HUES48 (cell line): Measurements from ENCODE around the gene MAN1A1.

Experiments used
- H3K27ac ChIP-seq: one replicate; pipeline ENCODE4 v1.7.0; 2013; ENCODE audit warnings: low read depth, low read length, inconsistent platforms
- H3K27me3 ChIP-seq: 2 replicates; pipeline ENCODE4 v1.6.1; 2013; ENCODE audit warnings: mild to moderate bottlenecking, low read length; ENCODE audit not compliant: control insufficient read depth, insufficient read depth
- H3K36me3 ChIP-seq: 2 replicates; pipeline ENCODE4 v1.6.1; 2013; ENCODE audit warnings: low read length; ENCODE audit not compliant: control insufficient read depth, insufficient read depth
- H3K4me1 ChIP-seq: 2 replicates; pipeline ENCODE4 v1.6.1; 2013; ENCODE audit warnings: mild to moderate bottlenecking, low read length; ENCODE audit not compliant: control insufficient read depth, insufficient read depth
- H3K4me3 ChIP-seq: 2 replicates; pipeline ENCODE4 v1.5.1; 2013; ENCODE audit warnings: mild to moderate bottlenecking, low read depth, low read length
- H3K9ac ChIP-seq: 2 replicates; pipeline ENCODE4 v1.6.1; 2013; ENCODE audit warnings: mild to moderate bottlenecking, low read depth, low read length, moderate library complexity
- H3K9me3 ChIP-seq: 2 replicates; pipeline ENCODE4 v1.6.1; 2013; ENCODE audit warnings: low read length; ENCODE audit not compliant: control insufficient read depth, insufficient read depth

The MAN1A1 gene

DNA sequence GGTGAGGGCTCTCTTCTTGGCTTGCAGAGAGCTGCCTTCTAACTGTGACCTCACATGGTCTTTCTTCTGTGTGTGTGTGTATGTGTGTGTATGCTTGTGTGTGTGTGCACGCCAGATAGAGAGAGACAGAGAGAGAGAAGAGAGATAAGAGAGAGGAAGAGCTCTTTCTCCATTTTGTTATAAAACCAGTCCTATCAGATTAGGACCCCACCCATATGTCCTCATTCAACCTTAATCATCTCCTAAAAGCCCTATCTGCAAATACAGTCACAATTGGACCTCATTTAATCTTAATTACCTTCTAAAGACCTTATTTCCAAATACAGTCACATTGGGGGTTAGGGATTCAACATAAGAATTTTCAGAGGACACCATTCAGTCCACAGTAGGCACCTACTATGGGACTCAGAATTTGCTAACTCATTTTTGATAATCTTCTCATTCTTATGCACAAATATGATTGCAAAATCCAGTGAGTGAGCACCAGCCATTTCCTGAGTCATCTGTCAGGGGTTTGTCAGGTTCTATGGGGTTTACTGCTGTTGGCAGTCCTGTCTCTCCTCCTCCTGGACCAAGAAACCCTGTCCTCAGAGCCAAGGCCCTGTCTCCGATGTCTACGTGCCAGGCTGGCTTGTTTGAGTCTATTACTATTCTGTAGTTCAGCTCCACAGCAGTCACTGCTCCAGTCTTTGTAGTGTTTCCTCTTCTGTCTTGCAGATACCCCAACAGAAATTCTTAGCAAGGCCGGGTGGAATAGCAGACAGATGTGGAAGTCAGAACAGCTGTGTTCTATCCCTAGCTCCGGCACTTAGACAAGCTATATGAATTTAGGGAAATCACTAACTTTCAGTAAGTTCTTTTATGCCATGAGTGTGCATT is 212.1 kb downstream of the MAN1A1 start:
- H3K9me3 ChIP-seq, result no peaks in the 10 kb centered on the region
- H3K9ac ChIP-seq, result no peak overlapping the region
- no peak overlapping the region for H3K27ac ChIP-seq
- H3K4me3 ChIP-seq, result no peak overlapping the region
- H3K36me3 ChIP-seq, result no peaks in the 10 kb centered on the region
- H3K4me1 ChIP-seq, result peaks cover 7% of the 10 kb centered on the region; the same call in 1 of the 2 replicates
- H3K27me3 ChIP-seq, result no peaks in the 10 kb centered on the region

DNA sequence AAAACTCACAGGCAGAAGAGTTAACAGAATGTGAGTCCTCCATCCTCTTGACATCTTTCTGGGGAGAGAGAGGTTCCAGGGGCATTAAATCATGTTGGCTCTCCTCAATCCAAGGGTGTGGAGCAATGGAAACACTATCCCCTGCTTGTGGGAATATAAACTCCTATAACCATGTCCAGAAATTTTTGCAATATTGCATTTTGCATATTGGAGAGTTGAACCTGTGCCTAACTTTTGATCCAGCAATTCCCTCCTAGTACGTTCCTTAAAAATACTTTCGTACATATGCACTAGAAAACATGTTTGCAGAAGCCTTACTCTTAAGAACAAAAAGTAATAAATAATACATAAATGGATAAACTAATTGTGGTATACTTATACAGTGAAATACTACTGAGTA is 214.8 kb downstream of the MAN1A1 start:
- Histone ChIP-seq H3K4me1 (peaks cover 11% of the 10 kb centered on the region), H3K9me3 (no peaks in the 10 kb centered on the region), H3K9ac (no peak overlapping the region), H3K36me3 (no peaks in the 10 kb centered on the region), H3K27me3 (no peaks in the 10 kb centered on the region), H3K27ac (no peak overlapping the region), H3K4me3 (no peak overlapping the region)

DNA sequence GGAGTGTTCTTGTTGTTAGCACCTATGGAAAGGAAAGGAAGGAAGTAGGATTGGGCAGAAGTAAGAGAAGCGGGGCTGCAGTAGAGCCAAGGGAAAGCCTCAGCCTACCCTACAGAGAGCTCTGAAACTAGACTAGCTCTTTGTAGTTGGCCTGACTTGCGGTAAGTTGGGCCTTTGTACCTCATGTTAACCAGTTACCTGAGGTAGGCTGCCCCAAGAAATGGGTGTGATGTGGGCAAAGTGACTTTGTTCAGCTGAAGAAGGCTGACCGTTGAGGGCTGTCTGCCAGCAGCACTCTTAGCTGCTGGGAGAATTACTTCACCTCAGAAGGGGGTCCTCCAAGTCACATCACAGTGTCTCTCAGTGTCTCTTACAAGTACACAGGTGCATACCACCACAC is 216.2 kb downstream of the MAN1A1 start:
- H3K9me3 ChIP-seq, result no peaks in the 10 kb centered on the region
- peaks cover 14% of the 10 kb centered on the region for H3K4me1 ChIP-seq
- H3K27me3 ChIP-seq, result no peaks in the 10 kb centered on the region
- H3K36me3 ChIP-seq, result no peaks in the 10 kb centered on the region
- no peak overlapping the region for H3K9ac ChIP-seq
- no peak overlapping the region for H3K27ac ChIP-seq
- no peak overlapping the region for H3K4me3 ChIP-seq

DNA sequence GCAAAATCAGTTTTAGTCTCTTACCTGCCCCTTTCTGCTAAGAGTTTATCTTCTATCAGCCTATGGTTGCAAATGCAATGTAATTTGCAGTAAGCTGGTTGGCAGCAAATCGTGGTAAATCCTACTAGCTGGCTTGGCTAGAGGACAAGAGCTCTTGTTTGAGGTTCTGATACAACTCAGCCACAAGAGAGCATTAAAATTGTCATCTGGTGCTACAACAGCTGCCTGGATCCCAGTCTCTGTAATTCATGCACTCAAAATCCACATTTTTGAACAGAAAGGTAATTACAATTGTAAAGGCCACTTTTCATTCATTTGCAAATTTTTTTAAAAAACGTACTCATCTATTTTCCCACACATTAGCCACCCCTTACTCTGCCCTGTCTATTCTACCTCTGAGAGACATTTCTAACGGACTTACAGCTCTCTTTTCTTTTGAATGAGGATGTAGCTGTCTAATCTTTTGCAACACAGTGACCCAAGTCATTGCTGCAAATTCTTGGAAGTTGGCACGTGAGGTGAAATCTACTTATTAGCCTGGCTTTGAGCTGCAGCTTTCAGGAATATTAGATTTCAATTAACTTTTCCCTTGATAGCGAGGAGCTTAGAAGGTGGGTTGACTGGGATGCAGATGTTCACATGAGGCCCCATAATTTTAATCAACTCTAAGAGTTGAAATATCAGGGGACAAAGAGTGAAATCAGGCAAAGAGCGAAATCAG is 217.1 kb downstream of the MAN1A1 start:
- H3K4me1 ChIP-seq, result peaks cover 18% of the 10 kb centered on the region
- no peak overlapping the region for H3K9ac ChIP-seq
- no peaks in the 10 kb centered on the region for H3K9me3 ChIP-seq
- H3K4me3 ChIP-seq, result no peak overlapping the region
- H3K27ac ChIP-seq, result no peak overlapping the region
- H3K36me3 ChIP-seq, result no peaks in the 10 kb centered on the region
- H3K27me3 ChIP-seq, result no peaks in the 10 kb centered on the region

DNA sequence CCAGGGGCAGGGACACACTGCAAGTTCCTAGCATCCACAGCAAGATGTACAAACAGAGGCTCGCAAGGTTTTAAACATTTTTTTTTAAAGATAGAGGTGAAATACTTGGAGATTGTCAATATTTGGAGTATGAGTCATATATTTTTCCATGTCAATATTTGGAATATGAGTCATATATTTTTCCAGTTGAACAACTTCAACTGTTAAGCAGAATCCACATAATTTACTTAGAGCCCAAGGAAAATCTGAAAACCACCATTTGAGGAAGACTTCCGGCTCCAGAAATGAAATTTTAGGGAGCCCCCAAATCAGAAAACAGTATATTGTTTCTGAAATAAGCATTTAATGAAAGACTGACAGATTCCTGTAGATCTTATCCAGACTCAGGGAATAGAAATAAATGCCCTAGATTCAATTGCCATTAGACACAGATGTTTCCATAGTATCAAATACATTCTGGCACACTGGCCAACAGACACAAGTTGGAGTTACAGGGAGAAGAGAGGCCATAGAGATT is 219.5 kb downstream of the MAN1A1 start:
- Histone ChIP-seq H3K36me3 (no peaks in the 10 kb centered on the region), H3K27ac (no peak overlapping the region), H3K27me3 (no peaks in the 10 kb centered on the region), H3K4me1 (peaks cover 18% of the 10 kb centered on the region), H3K9me3 (no peaks in the 10 kb centered on the region), H3K9ac (no peak overlapping the region), H3K4me3 (no peak overlapping the region)

DNA sequence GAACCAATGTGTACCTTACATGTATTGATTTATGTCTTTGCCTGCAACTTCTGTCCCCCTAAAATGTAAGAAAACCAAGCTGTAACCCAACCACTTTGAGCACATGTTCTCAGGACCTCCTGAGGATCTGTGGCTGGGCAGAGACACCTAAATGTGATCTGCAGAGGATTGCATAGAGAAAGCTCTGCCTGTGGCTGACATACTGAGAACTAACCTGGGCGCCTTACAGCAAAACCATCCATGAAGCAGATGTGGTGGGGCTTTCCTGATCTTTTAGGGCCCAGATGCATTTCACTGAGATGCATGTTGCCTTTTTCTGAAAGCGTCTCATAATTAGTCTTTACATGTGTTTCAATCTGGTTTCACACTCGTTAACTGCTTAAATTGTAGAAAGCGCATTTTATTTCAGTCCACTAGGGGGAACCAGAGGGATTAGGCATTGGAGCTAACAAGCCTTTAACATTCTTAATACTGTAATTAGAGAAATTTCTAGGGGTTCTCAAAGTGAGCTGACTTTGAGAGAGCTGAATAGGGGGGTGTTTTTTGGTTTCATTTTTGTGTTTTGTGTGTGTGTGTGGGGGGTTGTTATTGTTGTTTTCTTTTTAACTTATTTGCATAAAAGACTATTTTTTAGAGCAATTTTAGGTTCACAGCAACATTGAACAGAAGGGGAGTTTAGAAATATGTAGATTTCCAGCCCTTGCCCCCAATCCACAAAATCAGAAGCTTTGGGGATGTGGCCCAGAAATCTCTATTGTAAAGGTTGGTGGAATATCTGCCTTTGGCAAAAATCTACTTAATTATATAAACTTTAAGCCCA is 220.2 kb downstream of the MAN1A1 start:
- Histone ChIP-seq H3K36me3 (no peaks in the 10 kb centered on the region), H3K4me1 (peaks cover 24% of the 10 kb centered on the region), H3K27me3 (no peaks in the 10 kb centered on the region), H3K9me3 (no peaks in the 10 kb centered on the region), H3K27ac (no peak overlapping the region), H3K4me3 (no peak overlapping the region), H3K9ac (no peak overlapping the region)

DNA sequence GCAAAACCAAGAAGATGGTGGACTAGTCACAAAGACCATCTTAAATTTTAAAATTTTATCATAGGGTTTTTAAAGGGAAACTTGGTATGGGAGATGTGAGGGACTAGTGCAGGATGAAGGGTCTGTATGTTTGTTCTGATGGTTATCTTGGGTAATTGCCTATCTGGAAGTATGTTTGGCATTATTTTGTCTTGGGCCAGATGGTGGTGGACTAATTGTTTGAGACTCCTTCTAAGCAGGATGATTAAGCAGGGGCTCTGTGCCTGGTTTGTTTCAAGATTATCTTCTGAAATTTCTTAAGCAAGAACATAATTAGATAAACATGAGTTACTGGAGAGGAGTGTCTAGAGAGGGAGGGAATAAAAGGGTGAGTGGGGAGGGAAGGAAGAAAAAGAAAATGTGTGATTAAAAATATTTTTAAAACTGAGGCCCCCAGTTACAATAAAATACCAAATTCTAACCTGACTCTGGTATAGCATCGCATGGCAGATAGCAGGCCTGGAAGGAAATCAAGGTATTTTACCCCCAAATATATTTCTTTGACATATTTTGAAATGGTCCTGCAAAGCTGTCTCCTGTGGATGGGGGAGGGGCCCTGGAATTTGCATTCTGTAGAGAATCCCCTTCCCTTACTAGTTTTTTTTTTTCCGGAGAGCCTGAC is 221.2 kb downstream of the MAN1A1 start:
- H3K9ac ChIP-seq, result no peak overlapping the region
- no peaks in the 10 kb centered on the region for H3K36me3 ChIP-seq
- H3K4me3 ChIP-seq, result no peak overlapping the region
- H3K27ac ChIP-seq, result no peak overlapping the region
- H3K4me1 ChIP-seq, result peaks cover 26% of the 10 kb centered on the region
- no peaks in the 10 kb centered on the region for H3K9me3 ChIP-seq
- H3K27me3 ChIP-seq, result no peaks in the 10 kb centered on the region

DNA sequence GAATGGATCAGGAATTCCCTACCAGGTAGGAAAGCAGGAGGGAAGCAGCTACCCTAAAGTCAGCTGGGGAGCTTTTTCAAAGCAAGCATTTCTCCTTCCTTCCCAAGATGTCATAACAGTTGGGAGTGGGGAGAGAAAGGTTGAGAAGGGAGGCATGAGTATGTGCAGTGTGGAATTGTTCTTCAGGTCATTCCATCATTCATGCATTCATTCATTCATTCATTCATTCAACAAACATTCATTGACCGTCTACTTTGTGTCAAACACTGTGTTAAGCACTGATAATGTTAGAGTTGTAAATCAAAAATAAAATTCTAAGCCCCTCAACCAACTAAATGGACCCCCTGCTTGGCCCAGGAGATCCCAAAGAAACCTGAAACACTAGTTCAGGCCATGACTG is 221.9 kb downstream of the MAN1A1 start:
- H3K9ac ChIP-seq, result no peak overlapping the region
- H3K36me3 ChIP-seq, result no peaks in the 10 kb centered on the region
- H3K27ac ChIP-seq, result no peak overlapping the region
- no peaks in the 10 kb centered on the region for H3K27me3 ChIP-seq
- peaks cover 26% of the 10 kb centered on the region for H3K4me1 ChIP-seq
- no peak overlapping the region for H3K4me3 ChIP-seq
- no peaks in the 10 kb centered on the region for H3K9me3 ChIP-seq
